ENCODE results near the gene GARS1.

The GARS1 gene

GRCh38 chr7:30657131-30657530, 62.5 kb downstream of the GARS1 start:
- ChIA-PET CTCF (no interaction called here), POLR2A (no interaction called here)
- TF ChIP-seq CTCF (IDR thresholded peaks at IDR 0.05; ENCODE audit: control extremely low read depth, extremely low read depth, low read depth, missing control alignments) = no peak
- DNase-seq (ENCODE audit: extremely low spot score) = no peak

- ChIA-PET POLR2A (interaction anchor here (0.6 kb wide), 1 partner anchor 50 kb away, joined by 3 read pairs; no protein-coding TSS in a partner anchor), CTCF (no interaction called here)
- TF ChIP-seq CTCF (IDR thresholded peaks at IDR 0.05; ENCODE audit: control extremely low read depth, extremely low read depth, low read depth, missing control alignments) = no peak
- no peak for DNase-seq (ENCODE audit: extremely low spot score)
Measured at GRCh38 chr7:30658479-30659074, 63.9 kb downstream of the GARS1 start.

GRCh38 chr7:30659312-30659711, 64.6 kb downstream of the GARS1 start:
- POLR2A ChIA-PET = interaction anchor here (0.6 kb wide), 1 partner anchor 49 kb away, joined by 3 read pairs; no protein-coding TSS in a partner anchor
- no peak for TF ChIP-seq CTCF (IDR thresholded peaks at IDR 0.05; ENCODE audit: control extremely low read depth, extremely low read depth, low read depth, missing control alignments)
- CTCF ChIA-PET = no interaction called here
- DNase-seq (ENCODE audit: extremely low spot score) = no peak

GRCh38 chr7:30660331-30661255, 65.9 kb downstream of the GARS1 start:
- CTCF ChIA-PET = interaction anchor here (0.8 to 1.3 kb wide), 2 partner anchors 8 to 33 kb away, joined by 3 read pairs; no protein-coding TSS in a partner anchor

GRCh38 chr7:30661926-30662325, 67.2 kb downstream of the GARS1 start:
- no peak for TF ChIP-seq CTCF (IDR thresholded peaks at IDR 0.05; ENCODE audit: control extremely low read depth, extremely low read depth, low read depth, missing control alignments)
- CTCF ChIA-PET = interaction anchor here (1.3 kb wide), 1 partner anchor 34 kb away, joined by 3 read pairs; no protein-coding TSS in a partner anchor
- no peak for DNase-seq (ENCODE audit: extremely low spot score)
- POLR2A ChIA-PET = no interaction called here

More at GRCh38 chr7:30660331-30661255, 65.9 kb downstream of the GARS1 start:
- DNase-seq (ENCODE audit: extremely low spot score) = no peak
- TF ChIP-seq CTCF (IDR thresholded peaks at IDR 0.05; ENCODE audit: control extremely low read depth, extremely low read depth, low read depth, missing control alignments) = no peak
- POLR2A ChIA-PET = no interaction called here

GRCh38 chr7:30662431-30662939, 67.8 kb downstream of the GARS1 start:
- no peak for TF ChIP-seq CTCF (IDR thresholded peaks at IDR 0.05; ENCODE audit: control extremely low read depth, extremely low read depth, low read depth, missing control alignments)
- ChIA-PET CTCF (no interaction called here), POLR2A (no interaction called here)
- DNase-seq (ENCODE audit: extremely low spot score) = no peak
